Stimulated activated CD4-positive, alpha-beta T cell treated with anti-CD3 and anti-CD28 coated beads, Interleukin-15, amount 100 ng/mL, for 48 hours (primary cell): Measurements from ENCODE around the gene PTPRG.
"Not testable (repeated sequence)": the region's sequence is repeated elsewhere in the genome, so short reads cannot be mapped to it uniquely, and the experiment has no call there.

ENCODE experiments used
- DNase-seq, 2 donors: peaks; one replicate each; pipeline ENCODE4 v3.0.0-alpha.2; 2020; ENCODE audit warnings: low read depth in 2 of 2

PTPRG gene

DNA sequence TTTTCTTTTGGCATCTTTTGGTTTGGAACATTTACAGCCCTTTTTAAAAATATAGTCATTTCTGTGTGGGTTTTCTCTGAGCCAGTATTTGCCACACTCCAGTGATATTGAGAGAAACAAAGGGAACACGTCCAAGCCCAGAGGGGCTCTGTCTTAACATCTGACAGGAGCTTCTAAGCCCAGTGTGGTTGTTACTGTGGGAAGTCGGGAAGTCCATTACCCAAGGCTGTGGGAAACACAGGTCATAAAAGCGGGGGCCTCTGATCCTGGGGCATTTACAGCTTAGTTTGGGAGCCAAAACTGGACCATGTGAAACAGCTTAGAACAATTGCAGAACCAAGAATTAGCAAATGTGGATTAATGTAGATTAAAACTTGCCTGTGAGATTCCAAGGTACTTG is 123.0 kb downstream of the PTPRG start:
- no peak for DNase-seq

DNA sequence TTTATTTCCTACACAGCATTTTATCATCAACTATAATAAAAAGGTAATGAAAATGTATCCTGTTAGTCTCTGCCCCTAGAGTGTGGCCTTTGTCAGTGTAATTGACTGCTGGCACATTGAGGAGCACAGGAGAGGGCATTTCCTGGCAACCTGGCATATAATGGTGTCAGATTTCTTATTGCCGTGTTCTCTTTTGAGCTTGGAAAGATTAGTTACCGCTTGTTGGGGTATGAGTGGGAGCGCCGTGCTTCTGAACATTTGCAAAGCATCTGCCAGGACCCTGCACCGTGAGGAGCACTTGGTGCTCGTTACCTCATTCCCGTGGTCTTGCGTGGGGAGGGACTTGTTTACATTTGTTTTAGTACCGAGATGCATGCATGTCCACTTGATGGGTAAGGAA is 124.4 kb downstream of the PTPRG start:
- DNase-seq: no peak

DNA sequence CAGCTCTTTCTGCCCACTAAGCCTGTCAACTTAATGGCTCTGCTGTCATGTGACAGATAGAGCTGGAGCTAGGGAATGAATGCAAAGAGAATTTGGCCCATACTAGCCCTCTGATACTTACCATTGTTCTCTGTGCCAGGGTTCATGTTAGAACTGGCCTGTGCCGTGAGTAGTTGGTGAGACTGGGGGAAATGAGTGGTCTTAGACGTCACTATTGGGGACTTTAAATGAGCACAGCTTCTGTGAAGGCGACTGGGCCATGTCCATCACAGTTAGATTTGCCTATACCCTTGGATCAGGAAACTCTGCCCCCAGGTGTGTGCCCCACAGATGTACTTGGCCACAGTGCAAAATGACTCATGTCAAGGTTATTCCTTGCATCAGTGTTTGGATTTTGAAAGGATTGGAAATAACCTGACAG is 124.9 kb downstream of the PTPRG start:
- DNase-seq: no peak

DNA sequence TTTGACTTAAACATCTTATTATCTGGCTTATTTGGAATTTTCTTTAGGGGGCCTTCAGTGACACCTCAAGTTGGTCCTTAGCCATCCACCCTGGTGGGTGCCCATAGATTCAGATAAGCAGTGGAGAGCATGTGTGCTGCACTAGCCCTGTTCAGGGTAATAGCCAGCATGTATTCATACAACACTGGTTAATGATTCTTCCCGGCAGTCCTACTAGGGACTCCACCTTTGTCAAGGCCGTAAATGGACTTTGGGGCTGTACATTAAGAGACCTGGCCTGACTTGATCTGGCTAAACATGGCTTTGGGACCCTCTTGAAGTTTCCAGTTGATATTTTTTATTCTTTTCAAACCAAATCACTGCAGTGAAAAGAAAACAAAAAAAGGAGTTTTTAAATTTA is 125.8 kb downstream of the PTPRG start:
- DNase-seq: no peak

DNA sequence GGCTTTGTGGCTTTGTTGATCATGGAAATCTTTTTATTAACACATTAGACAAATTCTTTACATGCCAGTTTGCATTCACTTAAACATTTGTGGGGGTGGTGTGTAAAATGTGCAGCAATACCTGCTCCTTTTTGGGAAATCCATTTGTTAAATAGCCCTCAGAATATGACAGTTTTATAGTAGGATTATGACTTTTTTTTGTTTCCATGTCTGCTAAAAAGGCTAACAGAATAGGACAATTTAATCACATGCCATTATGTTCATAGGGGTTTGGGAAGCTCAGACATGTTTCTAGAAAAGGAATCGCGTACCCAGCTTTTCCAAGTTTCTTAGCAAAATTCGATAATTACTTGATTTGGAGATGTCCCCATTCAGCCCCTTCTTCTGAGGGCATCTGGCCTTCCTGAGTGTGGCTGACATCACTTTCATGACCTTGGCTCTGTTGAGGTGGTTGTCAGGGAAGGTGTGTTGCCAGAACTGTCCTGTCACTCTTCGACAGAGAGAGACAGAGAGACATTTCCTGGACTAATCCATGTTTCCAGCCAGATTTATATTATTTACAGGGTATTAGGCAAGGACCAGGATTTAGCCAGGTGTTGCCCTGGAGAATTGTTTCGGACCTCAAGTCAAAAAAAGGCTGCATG is 126.4 kb downstream of the PTPRG start:
- DNase-seq: no peak

DNA sequence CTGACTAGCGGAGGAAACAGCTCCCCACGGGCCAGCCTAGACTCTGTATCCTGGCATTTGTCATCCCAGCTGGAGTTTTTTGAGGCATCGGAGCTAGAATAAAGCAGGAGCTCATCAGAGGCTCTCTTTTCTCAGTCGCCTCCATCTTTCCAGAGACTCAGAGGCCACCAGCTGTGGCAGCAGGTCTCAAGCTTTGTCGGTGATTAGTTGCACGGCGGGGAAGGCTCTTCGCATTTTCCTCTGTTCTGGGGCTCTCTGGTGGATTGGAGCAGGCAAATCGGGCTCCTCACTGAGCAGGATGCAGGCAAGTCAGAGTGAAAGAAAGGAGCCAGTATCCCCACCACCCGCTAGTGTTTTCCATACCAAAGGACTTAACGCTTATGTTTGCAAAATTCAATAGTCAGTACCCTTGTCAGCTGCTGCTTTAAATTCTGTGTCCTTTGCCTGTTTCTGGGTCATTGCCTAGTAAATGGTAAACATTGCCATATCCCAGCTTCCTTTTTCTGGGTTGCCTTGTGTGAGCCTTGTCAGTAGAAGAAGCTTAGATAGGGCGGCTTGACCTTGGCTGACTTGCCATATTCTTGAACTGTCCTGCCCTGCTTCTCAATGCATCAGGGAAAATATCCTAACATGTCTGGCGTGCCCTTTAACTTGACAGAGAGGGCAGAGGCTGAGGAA is 127.1 kb downstream of the PTPRG start:
- no peak for DNase-seq

DNA sequence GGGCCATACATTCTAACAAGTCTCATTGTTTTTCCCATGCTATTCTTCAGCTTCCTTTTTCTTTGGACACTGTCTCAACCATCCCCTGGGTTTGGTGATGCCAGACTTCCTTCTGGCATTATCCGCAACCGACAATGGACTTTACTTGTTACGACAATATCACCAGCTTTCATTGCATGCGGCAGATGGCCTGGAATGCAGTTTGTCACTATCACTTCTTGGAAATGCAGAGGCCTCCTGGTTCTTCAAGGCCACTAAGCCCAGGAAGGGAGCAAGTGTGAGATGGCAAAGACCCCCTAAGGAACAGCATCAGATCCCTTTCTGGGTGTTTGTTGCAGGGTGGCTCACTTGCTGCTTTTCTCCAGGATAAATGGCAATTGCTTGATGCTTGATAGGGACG is 128.6 kb downstream of the PTPRG start:
- DNase-seq: no peak

DNA sequence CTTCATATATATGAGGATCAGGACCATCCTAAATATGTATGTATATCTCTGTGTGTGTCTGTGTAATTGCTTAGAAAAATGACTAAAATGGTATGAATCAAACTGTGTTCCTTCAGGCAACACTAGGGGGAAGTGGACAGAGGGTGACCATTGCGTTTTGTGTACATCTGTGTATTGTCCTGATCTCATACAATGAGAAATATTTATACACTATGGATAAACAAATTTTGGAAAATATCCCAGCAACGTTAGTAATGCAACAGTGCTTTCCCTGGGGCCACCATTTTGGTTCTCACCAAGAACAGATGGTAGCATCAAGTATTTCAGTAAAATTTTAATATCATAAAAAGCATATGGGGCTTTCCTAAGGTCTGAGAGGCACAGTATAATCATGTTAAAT is 130.1 kb downstream of the PTPRG start:
- DNase-seq: no peak

DNA sequence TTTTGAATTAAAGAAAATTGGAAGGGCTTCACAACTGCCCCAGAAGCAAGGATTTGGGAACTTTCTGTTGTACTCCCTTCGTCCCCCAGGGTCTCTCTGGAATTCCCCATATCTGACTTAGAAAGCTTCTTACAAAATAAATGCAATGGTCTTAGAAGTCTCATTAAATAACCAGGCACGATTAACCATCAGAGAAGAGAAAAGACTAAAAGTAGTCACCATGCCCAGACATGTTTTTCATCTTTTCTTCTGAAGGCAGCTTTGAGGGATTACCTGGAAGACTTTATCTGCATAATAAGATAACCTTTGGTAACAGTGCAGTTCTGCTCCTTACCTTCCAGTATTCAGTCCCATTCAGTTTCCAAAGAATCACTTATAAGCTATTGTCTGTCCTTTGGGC is 135.9 kb downstream of the PTPRG start:
- no peak for DNase-seq

DNA sequence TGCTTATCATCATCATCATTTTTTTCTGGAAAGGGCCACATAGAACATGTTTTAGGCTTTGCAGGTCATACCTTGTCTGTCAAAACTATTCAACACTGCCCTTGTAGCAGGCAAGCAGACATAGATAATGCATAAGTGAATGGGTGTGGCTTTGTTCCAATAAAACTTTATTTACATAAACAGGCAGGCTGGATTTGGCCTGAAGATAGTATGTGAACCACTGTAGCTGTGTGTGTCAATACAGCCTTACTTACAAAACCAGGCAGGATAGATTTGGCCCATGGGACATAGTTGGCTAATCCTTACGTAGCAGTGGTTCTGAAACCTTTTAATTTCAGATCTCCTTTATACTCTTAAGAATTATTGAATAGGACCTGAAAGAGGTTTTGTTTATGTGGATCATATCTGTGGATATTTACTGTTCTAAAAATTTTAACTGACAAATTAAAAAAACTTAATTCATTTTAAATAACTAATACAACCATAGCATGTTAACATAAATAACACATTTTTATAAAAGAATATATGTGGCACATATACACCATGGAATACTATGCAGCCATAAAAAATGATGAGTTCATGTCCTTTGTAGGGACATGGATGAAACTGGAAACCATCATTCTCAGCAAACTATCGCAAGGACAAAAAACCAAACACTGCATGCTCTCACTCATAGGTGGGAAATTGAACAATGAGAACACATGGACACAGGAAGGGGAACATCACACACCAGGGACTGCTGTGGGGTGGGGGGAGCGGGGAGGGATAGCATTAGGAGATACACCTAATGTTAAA is 137.1 kb downstream of the PTPRG start:
- not testable (repeated sequence) for DNase-seq

DNA sequence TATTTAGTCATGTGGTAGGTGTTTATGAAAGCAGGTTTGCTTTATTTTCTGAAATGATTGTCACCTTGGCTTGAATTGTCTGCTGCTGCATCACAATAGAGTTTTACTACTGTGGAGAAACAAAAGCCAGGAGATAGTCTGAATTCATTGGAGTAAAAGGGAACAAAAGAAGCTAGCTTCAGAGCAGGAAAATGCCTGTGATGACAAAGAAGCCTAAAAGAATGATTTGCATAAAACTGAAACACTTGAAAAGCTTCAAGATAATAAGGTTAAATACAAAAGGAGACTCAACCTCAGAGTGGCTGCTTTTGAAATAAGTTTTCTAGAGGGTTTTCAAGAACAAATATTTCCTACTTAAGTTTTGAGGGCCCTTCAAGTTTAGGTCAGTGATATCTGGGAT is 138.3 kb downstream of the PTPRG start:
- DNase-seq: no peak

DNA sequence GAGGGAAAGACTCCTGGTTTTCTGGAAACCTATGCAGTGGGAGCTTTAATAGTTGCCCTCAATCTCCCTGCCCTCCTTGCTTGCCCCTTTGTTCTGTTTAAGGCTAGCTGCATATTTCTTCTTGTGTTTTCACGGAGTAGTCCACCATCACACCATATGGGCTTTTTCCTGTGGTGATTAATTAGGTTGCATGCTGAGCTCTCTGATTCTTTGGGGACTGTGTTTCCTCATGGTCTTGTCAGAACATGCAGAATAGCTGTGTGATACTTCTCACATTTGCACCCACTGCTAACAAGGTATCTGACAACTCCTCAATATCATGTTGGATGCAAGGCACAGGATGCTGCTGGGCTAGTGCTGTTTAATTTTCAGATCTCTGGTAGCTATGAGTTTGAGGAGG is 139.6 kb downstream of the PTPRG start:
- no peak for DNase-seq

DNA sequence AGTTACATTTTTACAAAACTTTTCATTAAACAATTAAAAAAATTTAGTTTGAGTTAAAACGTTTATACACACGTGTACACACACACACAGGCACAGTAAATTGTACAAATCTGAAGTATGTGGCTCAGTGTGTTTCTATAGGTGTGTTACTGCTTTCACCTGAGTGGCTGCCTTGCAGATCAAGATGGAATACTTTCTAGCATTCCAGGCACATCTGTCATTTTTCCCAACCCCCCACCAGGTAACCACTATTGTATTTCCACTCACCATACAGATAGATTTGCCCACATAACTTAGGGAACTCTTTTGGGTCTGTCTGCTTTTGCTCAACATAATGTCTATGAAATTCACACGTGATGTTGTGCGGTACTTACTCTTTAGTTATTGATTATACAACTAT is 141.1 kb downstream of the PTPRG start:
- no peak for DNase-seq

DNA sequence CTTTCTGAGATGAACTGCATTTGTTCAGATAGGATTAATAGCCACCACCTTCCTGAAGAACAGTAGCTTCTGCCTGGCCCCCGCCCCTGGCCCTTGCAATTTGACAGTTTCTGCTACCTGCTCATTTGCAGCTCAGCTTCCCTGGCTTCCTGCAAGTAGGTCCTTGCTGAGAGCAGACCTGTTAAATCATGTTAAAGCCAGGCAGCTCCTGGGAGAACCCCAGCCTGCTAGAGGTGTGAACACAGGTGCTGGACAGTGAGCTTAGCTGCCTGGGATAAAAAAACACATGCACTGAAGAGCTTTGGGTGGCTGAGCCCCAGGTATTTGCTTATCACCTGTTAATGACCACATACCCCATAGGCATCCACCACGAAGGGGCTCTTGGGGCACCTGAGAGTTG is 143.4 kb downstream of the PTPRG start:
- DNase-seq: no peak

DNA sequence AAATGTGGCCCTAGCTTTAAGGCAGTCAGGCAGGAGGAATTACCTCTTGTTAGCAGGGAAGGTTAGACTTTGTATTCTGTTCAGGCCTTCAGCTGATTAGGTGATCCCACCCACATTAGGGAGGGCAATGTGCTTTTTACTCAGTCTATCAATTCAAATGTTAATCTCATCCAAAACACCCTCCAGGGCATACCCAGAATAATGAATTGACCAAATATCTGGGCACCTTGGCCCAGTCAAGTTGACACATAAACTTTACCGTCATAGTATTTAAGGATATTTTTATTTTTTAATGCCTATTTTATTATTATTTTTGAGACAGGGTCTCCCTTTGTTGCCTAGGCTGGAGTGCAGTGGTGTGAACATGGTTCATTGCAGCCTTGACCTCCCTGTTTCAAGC is 146.1 kb downstream of the PTPRG start:
- no peak for DNase-seq

DNA sequence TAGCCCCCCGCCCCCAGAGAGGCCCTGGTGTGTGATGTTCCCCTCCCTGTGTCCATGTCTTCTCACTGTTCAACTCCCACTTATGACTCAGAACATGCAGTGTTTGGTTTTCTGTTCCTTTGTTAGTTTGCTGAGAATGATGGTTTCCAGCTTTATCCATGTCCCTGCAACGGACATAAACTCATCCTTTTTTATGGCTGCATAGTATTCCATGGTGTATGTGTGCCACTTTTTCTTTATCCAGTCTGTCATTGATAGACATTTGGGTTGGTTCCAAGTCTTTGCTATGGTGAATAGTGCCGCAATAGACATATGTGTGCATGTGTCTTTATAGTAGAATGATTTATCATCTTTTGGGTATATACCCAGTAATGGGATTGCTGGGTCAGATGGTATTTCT is 149.5 kb downstream of the PTPRG start:
- DNase-seq: not testable (repeated sequence)

DNA sequence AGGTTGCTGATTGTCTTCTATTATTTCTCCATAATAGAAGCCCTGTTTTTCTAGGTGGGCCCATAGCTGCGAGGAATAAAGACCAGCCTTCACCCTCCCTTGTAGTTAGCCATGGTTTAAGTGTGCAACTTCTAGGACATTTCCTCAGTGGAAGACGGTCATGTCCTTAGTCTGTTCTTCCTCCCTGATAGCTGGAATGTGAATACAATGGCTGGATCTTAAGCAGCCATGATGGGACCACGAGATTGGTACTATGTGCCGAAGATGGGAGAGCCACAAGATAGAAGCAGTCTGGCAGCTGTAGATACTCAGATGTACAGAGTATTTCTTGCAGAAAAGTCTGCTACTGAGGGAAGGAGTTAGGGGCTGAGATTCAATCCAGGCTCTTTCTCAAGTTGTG is 152.9 kb downstream of the PTPRG start:
- no peak for DNase-seq

DNA sequence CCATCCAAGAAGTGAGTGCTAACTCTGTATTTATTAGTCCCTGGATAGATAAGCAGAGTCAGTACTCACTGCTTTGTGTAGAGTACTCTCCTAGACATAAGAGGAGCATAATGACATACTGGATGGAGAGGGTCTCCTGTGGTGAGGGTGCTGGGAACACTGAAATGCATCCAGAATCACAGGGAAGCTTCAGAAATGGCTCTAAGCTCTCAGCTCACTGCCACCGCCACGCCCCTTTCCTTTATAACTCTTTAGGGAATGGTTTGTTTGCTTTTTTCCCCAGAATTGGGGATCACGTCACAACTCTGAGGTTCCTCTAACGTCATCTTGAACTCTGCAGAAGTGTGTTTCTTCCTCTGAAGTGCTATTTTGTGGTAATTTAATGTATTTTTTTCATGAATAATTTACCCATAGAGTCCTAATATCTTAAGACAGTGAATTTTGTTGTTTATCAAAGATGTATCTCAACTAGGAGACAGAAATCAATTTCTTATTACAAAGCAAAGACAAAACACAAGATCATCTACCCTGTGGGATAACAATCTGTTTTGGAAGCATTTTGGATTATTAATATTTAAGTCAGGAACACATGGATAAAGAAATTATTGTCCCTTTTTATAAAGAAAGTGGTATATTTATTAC is 154.6 kb downstream of the PTPRG start:
- DNase-seq: no peak

DNA sequence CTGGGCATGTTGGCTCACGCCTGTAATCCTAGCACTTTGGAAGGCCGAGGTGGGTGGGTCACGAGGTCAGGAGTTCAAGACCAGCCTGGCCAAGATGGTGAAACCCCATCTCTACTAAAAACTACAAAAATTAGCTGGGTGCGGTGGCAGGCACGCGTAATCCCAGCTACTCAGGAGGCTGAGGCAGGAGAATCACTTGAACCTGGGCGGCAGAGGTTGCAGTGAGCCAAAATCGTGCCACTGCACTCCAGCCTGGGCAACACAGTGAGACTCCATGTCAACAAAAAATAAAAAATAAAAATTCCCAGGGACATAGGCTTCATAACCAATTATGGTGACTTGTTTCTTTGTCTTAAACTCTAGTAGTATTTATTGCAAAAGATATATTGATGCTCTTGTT is 155.3 kb downstream of the PTPRG start:
- not testable (repeated sequence) for DNase-seq

DNA sequence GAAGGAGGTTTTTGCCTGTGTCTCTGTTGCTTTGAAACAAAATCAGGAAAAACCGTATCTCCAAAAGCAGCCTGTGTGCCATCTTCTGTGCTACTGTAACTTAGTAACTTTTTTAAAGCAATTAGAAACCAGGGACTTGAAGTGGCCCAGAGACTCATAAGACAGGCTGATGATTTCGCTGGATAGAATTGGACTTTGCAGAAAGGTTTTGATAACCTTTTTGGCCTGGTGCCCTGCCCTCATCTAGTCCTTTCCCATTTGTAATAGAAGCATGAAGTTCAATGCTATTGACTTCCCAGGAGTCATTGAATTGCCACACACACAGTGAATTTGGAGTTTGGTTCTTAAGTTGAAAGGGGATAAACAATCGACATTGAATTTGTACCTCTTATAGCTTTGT is 157.2 kb downstream of the PTPRG start:
- no peak for DNase-seq

DNA sequence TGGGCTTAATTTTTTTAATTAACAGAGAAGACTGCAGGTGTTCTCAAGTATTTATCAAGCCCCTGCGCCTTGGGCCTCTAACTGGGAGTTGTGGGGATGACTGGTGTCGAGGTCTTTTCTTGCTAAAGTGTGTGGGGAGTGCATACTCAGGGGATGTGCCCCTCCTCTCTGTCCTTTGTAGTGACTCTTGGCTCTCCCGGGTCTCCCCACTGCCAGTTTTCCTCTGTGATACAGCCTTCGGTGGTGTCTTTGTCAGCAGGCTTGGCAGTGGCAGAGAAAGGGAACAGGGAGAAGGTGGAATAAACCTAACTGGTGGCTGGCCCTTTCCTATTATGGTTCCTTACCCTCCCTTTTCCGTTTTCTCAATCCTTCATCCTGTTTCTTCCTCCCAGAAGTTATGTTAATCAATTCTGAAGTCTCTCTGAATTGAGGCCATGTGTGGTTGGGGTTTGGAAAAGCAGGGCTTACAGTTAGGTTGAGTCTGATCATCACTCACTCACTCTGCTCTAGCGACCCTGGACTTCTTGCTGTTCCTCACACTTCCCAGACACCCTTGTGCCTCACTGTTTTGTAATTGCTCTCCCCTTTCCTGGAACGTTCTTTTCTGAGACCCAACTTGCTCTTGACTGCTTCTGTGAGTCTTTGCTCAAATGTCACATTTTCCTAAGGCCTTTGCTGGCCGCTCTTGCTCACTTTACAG is 158.1 kb downstream of the PTPRG start:
- DNase-seq: no peak

DNA sequence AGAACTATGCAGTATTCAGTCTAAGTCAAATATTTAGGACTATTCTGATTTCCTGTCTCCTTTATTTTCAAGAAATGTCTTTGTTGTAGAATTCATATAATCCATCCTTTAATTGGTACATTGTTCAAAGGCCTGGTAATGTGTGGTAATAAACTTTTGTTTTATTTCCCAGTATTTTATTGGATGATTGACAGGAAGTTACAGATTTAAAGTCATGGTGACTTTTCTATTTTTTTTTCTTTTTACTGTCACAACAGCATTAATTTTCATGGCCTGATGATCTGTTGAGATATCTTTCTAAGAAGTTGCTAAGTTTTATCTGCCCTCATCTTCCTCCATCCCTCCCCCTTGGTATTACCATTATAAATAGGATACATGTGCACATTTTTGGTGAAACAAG is 161.7 kb downstream of the PTPRG start:
- no peak for DNase-seq
